Left lung (tissue), 10 donors: ENCODE results near the gene C5orf15. TPM values are rescaled to one million over a fixed set of nuclear protein-coding genes. Genes with fewer than 3 reads are reported as not detected.
A peak's percentile ranks its signal among the peaks of the same experiment; 100 is the strongest.

Experiments
- ATAC-seq: fragments of 200-7000 bp; cut with Tn5 transposase; one replicate; pipeline ENCODE4 v1.9.1; 2020; ENCODE audit warnings: moderate library complexity
- DNase-seq, 4 donors: peaks; one replicate each; pipeline ENCODE4 v3.0.0-alpha.2; 2013 to 2020
- H3K27ac ChIP-seq, 2 donors: fragments of 200-600 bp; sonication (generic) in 1 of 2; one replicate each; pipeline versions ENCODE4 v1.5.0 to v1.8.0; 2020 to 2021
- H3K27me3 ChIP-seq, 2 donors: fragments of 200-600 bp; sonication (generic) in 1 of 2; one replicate each; pipeline versions ENCODE4 v1.5.0 to v1.8.0; 2020 to 2021
- H3K36me3 ChIP-seq, 2 donors: fragments of 200-600 bp; sonication (generic) in 1 of 2; one replicate each; pipeline versions ENCODE4 v1.5.0 to v1.8.0; 2020 to 2021
- H3K4me1 ChIP-seq, 2 donors: fragments of 200-600 bp; one replicate each; pipeline ENCODE4 v1.8.0; 2021
- H3K4me3 ChIP-seq, 2 donors: fragments of 200-600 bp; sonication (generic) in 1 of 2; one replicate each; pipeline versions ENCODE4 v1.5.0 to v1.8.0; 2020 to 2021; ENCODE audit warnings: mild to moderate bottlenecking in 1 of 2
- H3K9me3 ChIP-seq, 2 donors: fragments of 200-600 bp; sonication (generic) in 1 of 2; one replicate each; pipeline versions ENCODE4 v1.5.0 to v1.8.0; 2020 to 2021
- intact Hi-C, 2 donors: fragments of 100-400 bp; cut with DNase I; formaldehyde crosslinking; loops; one replicate each; pipeline versions ENCODE4 v1.11.2 to v1.14.2; 2022
- polyA plus RNA-seq, 6 donors: library from polyadenylated mRNA; unstranded; fragments of 120-200 nt; gene quantifications; one replicate each; pipeline ENCODE4 v1.2.1, GENCODE V29; 2013; ENCODE audit not compliant: insufficient read length in 6 of 6
- total RNA-seq, 2 donors: library from RNA; stranded (reverse); fragmentation: NEBNext Ultra II Directional; extraction: Animal tissue kit (Norgen Biotek cat#: 25700); gene quantifications; one replicate each; pipeline ENCODE4 v1.2.1, GENCODE V29; 2021
- TF ChIP-seq, protein P1 (sequence below), 2 donors: fragments of 200-600 bp; sonication (generic) in 1 of 2; IDR thresholded peaks; one replicate each; pipeline versions ENCODE4 v1.5.0 to v1.8.0; 2021; ENCODE audit warnings: antibody characterized with exemption in 2 of 2
- donor health status: DM: no; HTN: yes; CAD: no.
- donor health status: DM: no; HTN: no; CAD: no.

Gene C5orf15
- total and polyA plus RNA-seq, 8 donors = 34.7 to 121 (median 115) TPM

DNA sequence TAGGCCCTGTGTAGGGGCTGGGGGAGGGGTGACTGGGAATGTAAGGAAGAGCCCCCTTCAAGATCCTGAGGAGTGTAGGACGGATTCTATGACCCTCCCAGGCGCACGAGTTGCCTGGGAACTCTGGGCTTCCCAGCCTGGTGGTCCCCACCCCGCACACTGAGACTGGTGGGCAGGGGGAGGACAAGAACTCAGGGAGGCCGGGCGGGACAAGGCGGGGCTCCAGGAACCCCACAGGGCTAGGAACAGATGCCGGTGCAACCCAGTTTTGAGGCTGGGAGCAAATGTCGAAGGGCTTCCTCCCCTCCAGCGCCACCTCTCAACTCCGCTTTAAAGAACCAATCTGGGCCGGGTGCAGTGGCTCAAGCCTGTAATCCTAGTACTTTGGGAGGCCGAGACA lies 37.7 kb upstream of the C5orf15 start:
- H3K4me3 ChIP-seq = no peak overlapping the region
- H3K36me3 ChIP-seq = peaks cover 0 to 11% of the 10 kb centered on the region in 2 donors
- H3K27me3 ChIP-seq = peaks cover 0 to 29% of the 10 kb centered on the region in 2 donors
- no peaks in the 10 kb centered on the region for H3K9me3 ChIP-seq
- H3K27ac ChIP-seq = peak overlapping the region in 1 of 2 donors; percentile 98
- intact Hi-C loops = no loop called here
- DNase-seq (no peak), ATAC-seq (no peak)
- TF ChIP-seq, protein P1, sequence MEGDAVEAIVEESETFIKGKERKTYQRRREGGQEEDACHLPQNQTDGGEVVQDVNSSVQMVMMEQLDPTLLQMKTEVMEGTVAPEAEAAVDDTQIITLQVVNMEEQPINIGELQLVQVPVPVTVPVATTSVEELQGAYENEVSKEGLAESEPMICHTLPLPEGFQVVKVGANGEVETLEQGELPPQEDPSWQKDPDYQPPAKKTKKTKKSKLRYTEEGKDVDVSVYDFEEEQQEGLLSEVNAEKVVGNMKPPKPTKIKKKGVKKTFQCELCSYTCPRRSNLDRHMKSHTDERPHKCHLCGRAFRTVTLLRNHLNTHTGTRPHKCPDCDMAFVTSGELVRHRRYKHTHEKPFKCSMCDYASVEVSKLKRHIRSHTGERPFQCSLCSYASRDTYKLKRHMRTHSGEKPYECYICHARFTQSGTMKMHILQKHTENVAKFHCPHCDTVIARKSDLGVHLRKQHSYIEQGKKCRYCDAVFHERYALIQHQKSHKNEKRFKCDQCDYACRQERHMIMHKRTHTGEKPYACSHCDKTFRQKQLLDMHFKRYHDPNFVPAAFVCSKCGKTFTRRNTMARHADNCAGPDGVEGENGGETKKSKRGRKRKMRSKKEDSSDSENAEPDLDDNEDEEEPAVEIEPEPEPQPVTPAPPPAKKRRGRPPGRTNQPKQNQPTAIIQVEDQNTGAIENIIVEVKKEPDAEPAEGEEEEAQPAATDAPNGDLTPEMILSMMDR (IDR thresholded peaks at IDR 0.05) = no peak
- peaks cover 16 to 38% of the 10 kb centered on the region in 2 donors for H3K4me1 ChIP-seq

DNA sequence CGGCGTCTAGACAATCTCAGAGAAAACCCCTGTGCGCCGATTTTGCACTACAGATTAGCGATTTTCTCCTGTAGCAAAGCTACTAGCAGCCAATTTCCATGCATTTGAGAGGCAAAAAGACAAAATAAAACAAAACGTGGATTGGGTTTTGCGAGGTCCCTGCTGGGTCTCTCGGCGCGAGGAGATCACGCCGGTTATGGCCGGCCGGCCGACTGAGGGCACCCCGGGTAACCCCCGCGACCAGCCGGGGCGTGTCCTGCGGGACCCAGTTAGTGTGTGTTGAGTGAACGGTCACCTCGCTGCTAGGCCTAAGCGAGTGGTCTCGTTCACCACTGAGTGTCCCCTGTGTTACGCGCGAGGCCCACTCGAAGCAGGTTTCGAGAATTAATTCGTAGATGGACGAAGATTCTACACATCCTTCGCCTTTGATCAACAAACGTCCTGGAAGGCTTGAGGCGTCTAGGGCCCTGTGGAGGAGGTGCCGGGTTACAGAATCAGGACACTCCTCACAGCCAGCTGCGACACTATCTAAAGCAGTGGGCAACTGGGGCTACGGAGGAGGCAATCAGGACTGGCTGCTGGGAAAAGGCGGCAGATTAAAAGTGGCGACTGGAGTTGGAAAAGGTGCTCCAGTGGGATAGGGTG lies 37.1 kb upstream of the C5orf15 start:
- Histone ChIP-seq H3K36me3 (peaks cover 0 to 16% of the 10 kb centered on the region in 2 donors), H3K4me3 (peak overlapping the region; percentile 85), H3K4me1 (peaks cover 16 to 44% of the 10 kb centered on the region in 2 donors), H3K27me3 (peaks cover 0 to 27% of the 10 kb centered on the region in 2 donors), H3K9me3 (no peaks in the 10 kb centered on the region), H3K27ac (peak overlapping the region; percentile 95 to 98)
- TF ChIP-seq, protein P1 (IDR thresholded peaks at IDR 0.05) = no peak
- peak in 3 of 4 donors; percentile 45 to 88 (median 50) for DNase-seq
- ATAC-seq = peak; percentile 49
- intact Hi-C loops = no loop called here

DNA sequence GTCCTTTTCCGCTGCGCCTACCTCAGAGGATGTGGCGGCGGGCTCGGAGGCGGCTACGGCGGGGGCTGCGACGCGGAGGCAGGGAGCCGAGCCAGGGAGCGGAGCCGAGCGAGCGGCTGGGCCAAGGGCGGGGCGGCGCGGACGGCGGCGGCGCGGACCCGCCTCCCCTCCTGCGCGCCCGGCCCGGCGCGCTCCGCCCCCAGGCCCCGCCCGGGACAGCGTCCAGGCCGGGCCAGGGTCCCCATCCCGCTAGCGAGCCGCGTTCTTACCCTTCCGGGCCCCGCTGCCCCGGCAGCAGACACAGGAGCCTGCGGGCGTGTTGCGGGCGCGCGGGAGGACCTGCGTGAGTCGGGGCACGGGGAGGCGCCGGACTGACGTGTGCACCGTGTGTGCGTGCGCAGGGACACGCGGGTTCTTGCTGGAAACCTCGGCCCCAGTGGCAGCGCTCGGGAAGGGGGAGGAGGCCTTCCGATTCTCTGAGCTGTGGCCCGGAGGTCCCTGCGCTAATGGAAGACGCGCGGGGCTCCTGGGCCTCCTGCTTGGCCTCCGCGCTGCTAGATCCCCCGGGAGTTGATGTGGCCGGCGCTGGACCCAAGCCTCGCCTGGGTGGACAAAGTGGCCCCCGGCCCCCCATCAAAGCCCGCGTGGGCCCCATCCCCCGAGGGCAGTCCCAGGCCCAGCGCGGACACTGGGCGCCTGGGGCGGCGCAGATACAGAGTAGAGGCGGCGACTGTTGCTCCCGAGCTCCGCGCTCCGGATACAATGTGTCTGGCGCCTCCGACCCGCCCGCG lies 36.4 kb upstream of the C5orf15 start, which contains the start of gene VDAC1:
Gene VDAC1 (minus strand): TSS at position 350 of the 791 bp plus-strand sequence. CDS start 11,963 bp downstream, outside the sequence.
- intact Hi-C loops = no loop called here
- TF ChIP-seq, protein P1 (IDR thresholded peaks at IDR 0.05) = no peak
- peak; percentile 91 for ATAC-seq

DNA sequence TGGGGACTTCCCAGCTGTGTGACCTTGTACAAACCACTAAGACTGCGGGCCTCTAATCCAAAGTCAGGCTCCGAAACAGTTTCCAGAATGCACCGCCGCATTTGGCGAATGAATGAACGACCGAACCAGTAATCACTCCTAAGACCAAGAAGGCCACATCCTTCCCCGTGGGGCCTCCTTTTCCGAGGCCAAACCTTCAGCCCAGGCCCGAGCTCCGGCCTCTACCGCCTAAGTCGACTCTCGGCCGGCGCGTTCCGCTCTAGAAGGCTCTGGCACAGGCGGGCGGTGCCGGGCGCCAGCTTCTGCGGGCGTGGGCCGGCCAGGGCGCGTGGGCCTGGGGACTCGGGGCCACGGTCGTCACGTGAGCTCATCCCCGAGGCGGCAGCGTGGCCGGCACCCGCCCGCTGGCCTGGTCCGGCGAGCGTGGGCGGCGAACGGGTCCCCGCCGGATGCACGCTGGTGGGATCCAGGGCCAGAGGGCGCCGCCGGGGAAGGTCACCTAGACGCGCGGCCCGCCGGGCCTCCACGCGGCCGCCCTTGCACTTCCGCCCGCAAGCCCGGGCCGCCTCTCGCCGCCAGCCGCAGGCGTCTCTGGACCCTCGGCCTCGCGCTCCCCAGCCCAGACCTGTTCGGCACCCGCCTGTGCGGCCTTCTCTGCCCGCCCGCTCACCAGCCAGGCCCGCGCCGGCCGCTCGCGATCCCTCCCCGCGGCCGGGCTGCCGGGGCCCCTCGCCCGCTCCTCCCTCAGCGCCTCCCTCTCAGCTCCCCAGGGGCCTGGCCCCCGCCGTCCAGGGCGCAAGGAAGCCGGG lies 35.6 kb upstream of the C5orf15 start:
- TF ChIP-seq, protein P1 (IDR thresholded peaks at IDR 0.05) = no peak
- peaks cover 0 to 18% of the 10 kb centered on the region in 2 donors for H3K36me3 ChIP-seq
- no peaks in the 10 kb centered on the region for H3K9me3 ChIP-seq
- ATAC-seq (peak; percentile 36), DNase-seq (peak; percentile 25 to 88 (median 58))
- peak overlapping the region; percentile 95 to 98 for H3K27ac ChIP-seq
- peaks cover 16 to 57% of the 10 kb centered on the region in 2 donors for H3K4me1 ChIP-seq
- H3K4me3 ChIP-seq = peak overlapping the region; percentile 85
- H3K27me3 ChIP-seq = peaks cover 0 to 15% of the 10 kb centered on the region in 2 donors
- intact Hi-C loops = no loop called here

More for the DNA sequence above, 36.4 kb upstream of the C5orf15 start, which contains the start of gene VDAC1:
- peaks cover 0 to 20% of the 10 kb centered on the region in 2 donors for H3K27me3 ChIP-seq
- peak within 1 kb of the TSS; percentile 85 for H3K4me3 ChIP-seq
- H3K27ac ChIP-seq = peak within 1 kb of the TSS; percentile 95 to 98
- no peaks in the 10 kb centered on the region for H3K9me3 ChIP-seq
- peak; percentile 82 to 94 (median 86) for DNase-seq
- peaks cover 16 to 51% of the 10 kb centered on the region in 2 donors for H3K4me1 ChIP-seq
- H3K36me3 ChIP-seq = peaks cover 0 to 18% of the 10 kb centered on the region in 2 donors
